HCT116 (cell line): ENCODE results near the gene VCAN. TPM values are rescaled to one million over a fixed set of nuclear protein-coding genes. Genes with fewer than 3 reads are reported as not detected.

Experiments used
- ATAC-seq: fragments of 200-7000 bp; cut with Tn5 transposase; 2 replicates; pipeline ENCODE4 v1.9.1; 2020; ENCODE audit warnings: mild to moderate bottlenecking, moderate library complexity
- BruUV-seq: library from RNA; stranded (reverse); fragments of 400-500 nt; replicated peaks from 2 replicates; lab custom pipeline; 2021; lab: Mats Ljungman, UMichigan
- CTCF ChIA-PET: fragments of 300-600 bp; sonication (Branson Sonifier 250); formaldehyde crosslinking; loops from one replicate; lab custom pipeline; 2021; ENCODE audit warnings: antibody characterized with exemption; lab: Charles Lee
- POLR2A ChIA-PET: fragments of 300-600, 350-600 bp; sonication (Branson Sonifier 250); formaldehyde crosslinking; loops from one replicate; lab custom pipeline; 2021; ENCODE audit warnings: antibody characterized with exemption; lab: Charles Lee
- RAD21 ChIA-PET, 2 experiments: fragments of 300-600 bp; sonication (Branson Sonifier 250); formaldehyde crosslinking; loops; one replicate each; lab custom pipeline; 2023; ENCODE audit warnings: low total read pairs in 2 of 2; ENCODE audit not compliant: uncharacterized antibody in 2 of 2, unreplicated experiment in 2 of 2, low non-redundant PET in 1 of 2; lab: Charles Lee
- DNase-seq: peaks from one replicate; pipeline ENCODE4 v3.0.0-alpha.2; 2010; ENCODE audit warnings: low read depth, low spot score
- H2AFZ ChIP-seq: fragments of 200-600 bp; shearing (Covaris generic), sonication (generic); 2 replicates; pipeline ENCODE4 v1.6.1; 2017; ENCODE audit warnings: low read depth, mixed run types, mixed read lengths, antibody characterized with exemption, low read length; ENCODE audit not compliant: poor library complexity, severe bottlenecking
- H3K27ac ChIP-seq: 2 replicates; pipeline ENCODE4 v1.5.1; 2012; ENCODE audit warnings: low read depth, low read length
- H3K27me3 ChIP-seq: fragments of 200-600 bp; sonication (generic); 2 replicates; pipeline ENCODE4 v1.6.1; 2016; ENCODE audit warnings: mixed run types, low read length, mixed read lengths; ENCODE audit not compliant: insufficient read depth
- H3K36me3 ChIP-seq, 2 experiments: fragments of 200-500 bp in 1 of 2; fragments of 200-600 bp in 1 of 2; sonication (Bioruptor generic) in 1 of 2; sonication (generic) in 1 of 2; 2 replicates each; pipeline versions ENCODE4 v1.5.1 to v1.6.1; 2014 to 2016; ENCODE audit warnings: low read length in 2 of 2, inconsistent platforms in 1 of 2, mixed read lengths in 1 of 2, mixed run types in 1 of 2; ENCODE audit not compliant: insufficient read depth in 2 of 2, control insufficient read depth in 1 of 2
- H3K4me1 ChIP-seq, 2 experiments: fragments of 200-600 bp in 1 of 2; sonication (generic) in 1 of 2; 2 replicates each; pipeline versions ENCODE4 v1.5.1 to v1.6.1; 2012 to 2017; ENCODE audit warnings: low read length in 2 of 2, inconsistent platforms in 1 of 2, mild to moderate bottlenecking in 1 of 2, mixed read lengths in 1 of 2, mixed run types in 1 of 2, moderate library complexity in 1 of 2; ENCODE audit not compliant: insufficient read depth in 2 of 2, control insufficient read depth in 1 of 2
- H3K4me2 ChIP-seq: fragments of 200-600 bp; sonication (generic); 2 replicates; pipeline ENCODE4 v1.6.1; 2017; ENCODE audit warnings: mixed run types, low read length, mixed read lengths
- H3K4me3 ChIP-seq, 2 experiments: fragments of 200-600 bp in 1 of 2; sonication (generic) in 1 of 2; replicated peaks in 1 of 2; 2 replicates each; pipeline ENCODE4 v1.5.1; 2011 to 2016; ENCODE audit warnings: low read length in 2 of 2, control low read depth in 1 of 2, low read depth in 1 of 2, mild to moderate bottlenecking in 1 of 2, mixed read lengths in 1 of 2, mixed run types in 1 of 2
- H3K79me2 ChIP-seq: fragments of 200-600 bp; sonication (generic); 2 replicates; pipeline ENCODE4 v1.6.1; 2017; ENCODE audit warnings: mild to moderate bottlenecking, mixed run types, low read length, moderate library complexity, mixed read lengths; ENCODE audit not compliant: insufficient read depth
- H3K9ac ChIP-seq: fragments of 200-600 bp; sonication (generic); 2 replicates; pipeline ENCODE4 v1.6.1; 2016; ENCODE audit warnings: low read length, mixed read lengths
- H3K9me2 ChIP-seq: fragments of 200-600 bp; sonication (generic), shearing (Covaris generic); 2 replicates; pipeline ENCODE4 v1.6.1; 2017; ENCODE audit warnings: mixed run types, mild to moderate bottlenecking, moderate library complexity; ENCODE audit not compliant: insufficient read depth
- H3K9me3 ChIP-seq, 2 experiments: fragments of 200-500 bp in 1 of 2; fragments of 200-600 bp in 1 of 2; sonication (Bioruptor generic) in 1 of 2; sonication (generic) in 1 of 2; 2 replicates each; pipeline ENCODE4 v1.6.1; 2014 to 2017; ENCODE audit warnings: low read length in 2 of 2, mixed read lengths in 2 of 2, inconsistent platforms in 1 of 2, low read depth in 1 of 2, mild to moderate bottlenecking in 1 of 2, mixed run types in 1 of 2, moderate library complexity in 1 of 2; ENCODE audit not compliant: control insufficient read depth in 1 of 2, insufficient read depth in 1 of 2
- H4K20me1 ChIP-seq: fragments of 200-600 bp; sonication (generic), shearing (Covaris generic); 2 replicates; pipeline ENCODE4 v1.6.1; 2017; ENCODE audit warnings: mixed run types, mild to moderate bottlenecking, moderate library complexity; ENCODE audit not compliant: insufficient read depth
- CBX3 ChIP-seq: IDR thresholded peaks from 2 replicates; pipeline ENCODE4 v1.6.1; 2012; ENCODE audit warnings: low read depth
- CEBPB ChIP-seq: IDR thresholded peaks from 2 replicates; pipeline ENCODE4 v1.6.1; 2012; ENCODE audit warnings: low read depth
- EZH2phosphoT487 ChIP-seq: fragments of 200-600 bp; IDR thresholded peaks from 2 replicates; pipeline ENCODE4 v1.6.1; 2018; ENCODE audit warnings: antibody characterized with exemption, borderline replicate concordance
- JUND ChIP-seq: IDR thresholded peaks from 2 replicates; pipeline ENCODE4 v1.6.1; 2012
- POLR2A ChIP-seq: IDR thresholded peaks from 2 replicates; pipeline ENCODE4 v1.7.0; 2011; ENCODE audit warnings: borderline replicate concordance; ENCODE audit not compliant: insufficient read depth, insufficient read length; ENCODE audit errors: extremely low read depth
- POLR2AphosphoS5 ChIP-seq: IDR thresholded peaks from 2 replicates; pipeline ENCODE4 v1.6.1; 2011; ENCODE audit warnings: mild to moderate bottlenecking, low read depth, low read length, moderate library complexity
- RAD21 ChIP-seq: IDR thresholded peaks from 2 replicates; pipeline ENCODE4 v1.6.1; 2012; ENCODE audit warnings: low read depth, mild to moderate bottlenecking
- SRF ChIP-seq: IDR thresholded peaks from 2 replicates; pipeline ENCODE4 v1.6.1; 2012; ENCODE audit warnings: low read depth
- ZFX ChIP-seq: fragments of 450-650 bp; IDR thresholded peaks from 2 replicates; pipeline ENCODE4 v1.6.1; 2017
- ZNF274 ChIP-seq: fragments of 200-500 bp; sonication (Bioruptor generic); IDR thresholded peaks from 2 replicates; pipeline ENCODE4 v1.6.1; 2014; ENCODE audit warnings: mild to moderate bottlenecking, low read depth, low read length, inconsistent platforms
- intact Hi-C: fragments of 100-400 bp; cut with micrococcal nuclease; formaldehyde crosslinking; loops from 2 replicates; pipeline ENCODE4 v1.10.0; 2022
- total RNA-seq: library from RNA; stranded (reverse); gene quantifications from one replicate; pipeline ENCODE4 v1.2.1, GENCODE V29; 2021; ENCODE audit not compliant: unreplicated experiment
- TF ChIP-seq, protein P1 (sequence below): IDR thresholded peaks from 2 replicates; pipeline ENCODE4 v1.6.1; 2012; ENCODE audit warnings: low read depth

VCAN gene
- total RNA-seq, 1 experiment from 2014 or later = 49.9 TPM

DNA sequence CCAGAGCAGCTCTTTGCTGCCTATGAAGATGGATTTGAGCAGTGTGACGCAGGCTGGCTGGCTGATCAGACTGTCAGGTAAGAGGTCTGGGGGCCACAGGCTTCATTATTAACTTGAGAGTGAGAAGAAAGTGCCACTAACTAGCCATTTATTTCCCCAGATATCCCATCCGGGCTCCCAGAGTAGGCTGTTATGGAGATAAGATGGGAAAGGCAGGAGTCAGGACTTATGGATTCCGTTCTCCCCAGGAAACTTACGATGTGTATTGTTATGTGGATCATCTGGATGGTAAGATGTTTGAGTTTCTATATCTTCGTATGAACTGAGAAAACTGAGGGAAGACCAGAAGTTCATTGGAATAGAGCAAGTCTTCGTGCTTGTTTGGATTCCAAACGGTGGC, 22.1 kb downstream of the VCAN start:
- H3K36me3 ChIP-seq = peaks cover 0 to 6% of the 10 kb centered on the region in 2 experiments; a peak in 1 of 4 replicates
- POLR2A ChIA-PET = no interaction called here

DNA sequence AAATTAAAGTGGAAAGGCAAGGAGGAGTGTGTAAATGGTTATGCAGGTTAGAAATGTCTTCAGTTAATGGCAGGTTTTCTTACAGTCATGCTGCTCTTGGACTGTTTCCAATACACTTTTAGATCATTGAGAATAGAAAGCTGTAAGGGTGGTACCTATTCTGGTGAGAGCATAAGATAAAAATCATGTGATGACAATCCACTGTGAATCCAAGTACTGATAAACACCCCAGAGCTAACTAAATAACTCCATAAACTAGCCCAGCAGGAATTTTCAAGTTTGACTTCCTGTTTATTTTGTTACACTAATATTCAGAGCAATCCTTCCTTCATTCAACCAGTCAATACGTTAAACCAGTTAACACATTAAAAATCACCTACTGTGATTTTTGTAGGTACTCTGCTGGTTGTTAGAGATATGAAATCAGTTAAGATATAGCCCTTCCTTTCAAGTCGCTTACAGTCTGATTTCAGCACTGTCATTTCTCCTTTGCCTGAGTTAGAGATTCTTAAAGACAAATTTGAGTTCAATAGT, 22.6 kb downstream of the VCAN start:
- TSS peak; percentile 13 for BruUV-seq
- H3K79me2 ChIP-seq = no peaks in the 10 kb centered on the region
- intact Hi-C loops = no loop called here
- TF ChIP-seq ZFX (no peak), SRF (no peak), JUND (no peak), CBX3 (no peak), POLR2AphosphoS5 (no peak), POLR2A (no peak), RAD21 (no peak), ZNF274 (no peak), CEBPB (no peak), EZH2phosphoT487 (no peak)
- TF ChIP-seq, protein P1, sequence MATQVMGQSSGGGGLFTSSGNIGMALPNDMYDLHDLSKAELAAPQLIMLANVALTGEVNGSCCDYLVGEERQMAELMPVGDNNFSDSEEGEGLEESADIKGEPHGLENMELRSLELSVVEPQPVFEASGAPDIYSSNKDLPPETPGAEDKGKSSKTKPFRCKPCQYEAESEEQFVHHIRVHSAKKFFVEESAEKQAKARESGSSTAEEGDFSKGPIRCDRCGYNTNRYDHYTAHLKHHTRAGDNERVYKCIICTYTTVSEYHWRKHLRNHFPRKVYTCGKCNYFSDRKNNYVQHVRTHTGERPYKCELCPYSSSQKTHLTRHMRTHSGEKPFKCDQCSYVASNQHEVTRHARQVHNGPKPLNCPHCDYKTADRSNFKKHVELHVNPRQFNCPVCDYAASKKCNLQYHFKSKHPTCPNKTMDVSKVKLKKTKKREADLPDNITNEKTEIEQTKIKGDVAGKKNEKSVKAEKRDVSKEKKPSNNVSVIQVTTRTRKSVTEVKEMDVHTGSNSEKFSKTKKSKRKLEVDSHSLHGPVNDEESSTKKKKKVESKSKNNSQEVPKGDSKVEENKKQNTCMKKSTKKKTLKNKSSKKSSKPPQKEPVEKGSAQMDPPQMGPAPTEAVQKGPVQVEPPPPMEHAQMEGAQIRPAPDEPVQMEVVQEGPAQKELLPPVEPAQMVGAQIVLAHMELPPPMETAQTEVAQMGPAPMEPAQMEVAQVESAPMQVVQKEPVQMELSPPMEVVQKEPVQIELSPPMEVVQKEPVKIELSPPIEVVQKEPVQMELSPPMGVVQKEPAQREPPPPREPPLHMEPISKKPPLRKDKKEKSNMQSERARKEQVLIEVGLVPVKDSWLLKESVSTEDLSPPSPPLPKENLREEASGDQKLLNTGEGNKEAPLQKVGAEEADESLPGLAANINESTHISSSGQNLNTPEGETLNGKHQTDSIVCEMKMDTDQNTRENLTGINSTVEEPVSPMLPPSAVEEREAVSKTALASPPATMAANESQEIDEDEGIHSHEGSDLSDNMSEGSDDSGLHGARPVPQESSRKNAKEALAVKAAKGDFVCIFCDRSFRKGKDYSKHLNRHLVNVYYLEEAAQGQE = no peak
- peaks cover 0 to 6% of the 10 kb centered on the region in 2 experiments; a peak in 1 of 4 replicates for H3K36me3 ChIP-seq
- H3K4me1 ChIP-seq = peaks cover 0 to 8% of the 10 kb centered on the region in 2 experiments; a peak in 2 of 4 replicates
- H3K4me3 ChIP-seq = no peak overlapping the region
- H3K9me3 ChIP-seq = no peaks in the 10 kb centered on the region
- no peak overlapping the region for H2AFZ ChIP-seq
- RAD21 ChIA-PET = interaction anchor here in 1 of 2 experiments (0.6 kb wide), 1 partner anchor 212 kb away, joined by 4 read pairs; no protein-coding TSS in a partner anchor
- H3K9me2 ChIP-seq = no peaks in the 10 kb centered on the region
- H3K27ac ChIP-seq = no peak overlapping the region
- no peaks in the 10 kb centered on the region for H3K27me3 ChIP-seq
- H4K20me1 ChIP-seq = no peaks in the 10 kb centered on the region
- CTCF ChIA-PET = no interaction called here
- no peak overlapping the region for H3K9ac ChIP-seq
- H3K4me2 ChIP-seq = no peak overlapping the region
- ATAC-seq = no peak
- POLR2A ChIA-PET = no interaction called here
- no peak for DNase-seq

More for the DNA sequence above, 22.1 kb downstream of the VCAN start:
- no peak overlapping the region for H3K4me3 ChIP-seq
- no peaks in the 10 kb centered on the region for H3K9me3 ChIP-seq
- TF ChIP-seq, protein P1 = no peak
- BruUV-seq = no TSS peak
- intact Hi-C loops = no loop called here
- H3K27ac ChIP-seq = no peak overlapping the region
- DNase-seq = no peak
- no peaks in the 10 kb centered on the region for H3K79me2 ChIP-seq
- ATAC-seq = no peak
- ChIA-PET RAD21 (no interaction called here), CTCF (no interaction called here)
- H3K4me2 ChIP-seq = no peak overlapping the region
- H3K27me3 ChIP-seq = no peaks in the 10 kb centered on the region
- peaks cover 0 to 8% of the 10 kb centered on the region in 2 experiments; a peak in 2 of 4 replicates for H3K4me1 ChIP-seq
- no peak overlapping the region for H2AFZ ChIP-seq
- no peaks in the 10 kb centered on the region for H3K9me2 ChIP-seq
- no peaks in the 10 kb centered on the region for H4K20me1 ChIP-seq
- H3K9ac ChIP-seq = no peak overlapping the region
